CD4-positive, alpha-beta T cell treated with Interferon gamma for 1 hour (primary cell): ENCODE measurements around the gene KDM1B.

Experiments
- DNase-seq: peaks from one replicate; pipeline ENCODE4 v3.0.0-alpha.2; 2020

KDM1B gene

GRCh38 chr6:18265787-18266522 is 110.7 kb downstream of the KDM1B start:
- no peak for DNase-seq

GRCh38 chr6:18266523-18266912 is 111.3 kb downstream of the KDM1B start:
- no peak for DNase-seq

GRCh38 chr6:18268066-18268465 is 112.8 kb downstream of the KDM1B start:
- no peak for DNase-seq

GRCh38 chr6:18269253-18269652 is 114.0 kb downstream of the KDM1B start:
- no peak for DNase-seq

GRCh38 chr6:18269717-18270116 is 114.5 kb downstream of the KDM1B start:
- no peak for DNase-seq

- no peak for DNase-seq
Observed at GRCh38 chr6:18270216-18270615, 115.0 kb downstream of the KDM1B start.
